SKM-1 (cell line): ENCODE data around the gene PLEKHN1.
"Not testable (repeated sequence)": the region's sequence is repeated elsewhere in the genome, so short reads cannot be mapped to it uniquely, and the experiment has no call there.

Experiments used
- DNase-seq: peaks from one replicate; lab custom pipeline; 2025; ENCODE audit not compliant: unreplicated experiment; lab: John Stamatoyannopoulos, UW

PLEKHN1 gene

DNA sequence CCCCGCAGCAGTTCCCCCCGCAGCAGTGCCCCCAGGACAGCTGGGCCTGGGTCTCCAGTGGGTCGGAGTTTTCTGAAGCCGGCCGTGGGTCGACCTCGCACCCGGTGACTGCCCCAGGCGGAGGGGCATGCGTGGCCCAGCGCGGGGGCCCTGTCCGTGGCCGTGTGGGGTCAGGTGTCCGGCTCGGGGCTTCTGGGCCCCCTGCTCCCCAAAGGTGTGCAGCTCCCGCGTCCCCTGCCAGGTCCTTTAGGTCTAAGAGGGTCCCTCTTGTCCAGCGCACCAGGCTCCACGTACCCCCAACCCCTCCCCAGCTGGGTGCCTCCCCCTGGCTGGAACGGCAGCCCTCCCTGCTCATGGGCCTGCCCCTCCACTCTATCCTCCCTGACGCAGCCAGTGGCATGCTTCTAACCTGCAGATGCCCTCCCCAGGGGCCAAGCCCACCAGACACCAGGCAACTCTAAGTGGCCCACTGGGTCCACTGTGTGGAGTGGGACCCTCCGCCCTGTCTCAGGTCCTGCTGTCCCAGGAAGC is 39.6 kb downstream of the PLEKHN1 start:
- no peak for DNase-seq

DNA sequence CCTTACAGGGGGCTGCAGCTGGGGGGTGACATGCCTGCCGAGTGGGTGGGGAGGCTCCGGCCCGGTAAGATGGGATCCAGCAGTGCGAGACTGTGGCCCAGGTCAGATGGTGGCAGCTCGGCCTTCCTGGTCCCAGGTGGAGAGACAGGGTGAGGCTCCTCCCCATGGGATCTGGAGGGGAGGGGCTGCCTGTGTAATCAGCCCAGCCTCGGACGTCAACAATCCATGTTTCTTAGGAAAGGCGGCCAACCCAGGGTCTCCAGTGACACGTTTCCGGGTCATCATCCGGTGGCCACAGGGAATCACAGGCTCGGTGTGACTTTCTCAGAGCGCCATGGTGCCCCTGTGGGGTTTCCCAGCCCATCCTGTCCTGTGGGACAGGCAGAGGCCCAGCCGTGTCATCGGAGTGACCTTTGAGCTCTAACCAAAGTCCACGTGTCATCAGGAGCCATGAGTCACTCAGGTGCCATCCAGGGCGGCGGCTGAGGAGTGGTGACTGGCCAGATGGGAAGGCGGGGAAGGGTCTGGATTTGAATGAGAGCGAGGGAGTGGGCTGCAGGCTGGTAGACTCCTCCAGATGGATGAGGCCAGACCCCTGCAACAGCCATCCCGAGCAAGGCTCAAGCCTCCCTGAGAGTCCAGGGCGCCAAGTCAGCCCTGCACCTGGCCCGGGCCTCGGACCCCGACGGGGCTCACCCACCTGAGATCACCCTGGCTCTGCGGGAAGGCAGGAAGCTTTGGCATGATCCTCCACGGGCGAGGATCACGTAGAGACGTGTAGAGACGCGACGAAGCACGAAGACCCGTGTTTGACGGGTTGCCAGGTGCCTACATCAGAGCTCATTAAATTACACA is 40.2 kb downstream of the PLEKHN1 start:
- DNase-seq: no peak

DNA sequence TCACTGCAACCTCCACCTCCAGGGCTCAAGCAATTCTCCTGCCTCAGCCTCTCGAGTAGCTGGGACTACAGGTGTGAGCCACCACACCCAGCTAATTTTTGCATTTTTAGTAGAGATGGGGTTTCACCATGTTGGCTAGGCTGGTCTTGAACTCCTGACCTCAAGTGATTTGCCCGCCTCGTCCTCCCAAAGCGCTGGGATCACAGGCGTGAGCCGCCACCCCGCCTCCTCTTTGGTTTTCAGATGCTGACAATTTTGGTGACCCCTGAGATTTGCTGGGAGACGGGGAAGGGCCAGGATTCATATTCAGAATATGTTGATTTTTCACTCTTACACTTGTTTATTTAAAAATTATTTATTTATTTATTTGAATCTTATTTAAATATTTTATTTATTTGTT is 43.8 kb downstream of the PLEKHN1 start:
- DNase-seq: not testable (repeated sequence)

DNA sequence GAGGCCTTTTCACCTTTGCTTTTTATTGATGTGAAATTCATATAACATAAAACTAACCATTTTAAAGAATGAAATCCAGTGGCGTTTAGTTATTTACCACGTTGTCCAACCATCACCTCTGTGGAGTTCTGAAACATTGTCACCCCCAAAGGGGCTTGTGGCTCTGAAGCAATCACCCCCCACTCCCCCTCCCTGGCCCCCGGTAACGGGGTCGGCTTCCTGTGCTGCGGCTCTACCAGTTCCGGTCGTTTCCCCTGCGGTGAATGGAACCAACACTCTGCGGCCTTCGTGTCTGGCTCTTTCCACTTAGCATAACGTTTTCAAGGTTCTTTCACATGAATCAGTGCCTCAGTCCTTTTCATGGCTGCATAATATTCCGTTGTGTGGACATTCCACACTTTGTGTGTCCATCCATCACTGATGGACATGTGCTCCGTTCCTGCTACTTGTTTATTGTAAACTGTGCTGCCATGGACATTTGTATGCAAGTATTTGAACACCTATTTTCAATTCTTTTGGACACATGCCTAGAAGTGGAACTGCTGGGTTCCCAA is 45.2 kb downstream of the PLEKHN1 start:
- no peak for DNase-seq

DNA sequence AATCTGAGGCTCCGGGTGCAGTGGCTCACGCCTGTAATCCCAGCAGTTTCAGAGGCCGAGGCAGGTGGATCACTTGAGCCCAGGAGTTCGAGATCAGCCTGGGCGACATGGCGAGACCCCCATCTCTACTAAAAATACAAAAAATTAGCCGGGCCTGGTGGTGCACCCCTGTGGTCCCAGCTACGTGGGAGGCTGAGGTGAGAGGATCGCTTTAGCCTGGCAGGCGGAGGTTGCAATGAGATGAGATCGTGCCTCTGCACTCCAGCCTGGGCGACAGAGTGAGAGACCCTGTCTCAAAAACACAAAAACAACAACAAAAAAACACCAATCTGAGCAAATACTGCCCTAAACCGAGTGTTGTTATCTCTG is 46.4 kb downstream of the PLEKHN1 start:
- not testable (repeated sequence) for DNase-seq

DNA sequence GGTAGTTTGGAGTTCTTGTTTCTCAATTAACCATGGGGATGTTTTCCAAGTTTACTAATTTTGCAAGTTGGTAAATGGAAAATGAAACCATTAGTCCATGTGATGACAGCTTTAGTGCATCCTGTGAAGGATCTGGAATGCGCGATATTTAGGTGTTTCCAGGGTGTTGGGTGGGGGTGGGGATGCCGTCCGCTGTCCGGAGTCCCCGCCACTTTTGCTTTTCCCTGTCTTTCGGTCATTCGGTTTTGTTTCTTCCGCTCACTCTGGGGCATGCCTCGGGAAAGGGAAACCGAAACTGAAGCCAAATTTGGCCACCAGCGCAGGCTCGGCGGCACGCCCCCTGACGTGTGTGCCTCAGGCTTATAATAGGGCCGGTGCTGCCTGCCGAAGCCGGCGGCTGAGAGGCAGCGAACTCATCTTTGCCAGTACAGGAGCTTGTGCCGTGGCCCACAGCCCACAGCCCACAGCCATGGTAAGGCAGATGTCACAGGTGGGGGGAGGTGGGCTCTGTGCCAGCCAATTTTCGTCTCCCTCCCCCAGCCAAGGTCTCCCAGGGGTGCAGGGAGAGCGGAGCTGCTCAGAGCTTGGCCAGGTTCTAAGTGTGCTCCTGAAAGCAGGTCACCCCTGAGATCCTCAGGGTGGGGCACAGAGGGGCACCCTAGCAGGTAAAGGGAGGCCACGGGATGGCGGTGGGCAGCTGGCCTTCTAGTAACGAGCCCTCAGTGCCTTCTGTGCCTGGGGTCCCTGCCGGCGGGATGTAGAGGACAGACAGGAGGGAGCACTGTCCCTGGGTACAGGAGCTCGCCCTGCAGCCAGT is 47.0 kb downstream of the PLEKHN1 start, which contains the start of gene ISG15:
TSS of gene ISG15 (plus strand) at position 393 of the 817 bp plus-strand sequence. CDS start at position 470, 77 bp downstream.
- peak; percentile 59 for DNase-seq

DNA sequence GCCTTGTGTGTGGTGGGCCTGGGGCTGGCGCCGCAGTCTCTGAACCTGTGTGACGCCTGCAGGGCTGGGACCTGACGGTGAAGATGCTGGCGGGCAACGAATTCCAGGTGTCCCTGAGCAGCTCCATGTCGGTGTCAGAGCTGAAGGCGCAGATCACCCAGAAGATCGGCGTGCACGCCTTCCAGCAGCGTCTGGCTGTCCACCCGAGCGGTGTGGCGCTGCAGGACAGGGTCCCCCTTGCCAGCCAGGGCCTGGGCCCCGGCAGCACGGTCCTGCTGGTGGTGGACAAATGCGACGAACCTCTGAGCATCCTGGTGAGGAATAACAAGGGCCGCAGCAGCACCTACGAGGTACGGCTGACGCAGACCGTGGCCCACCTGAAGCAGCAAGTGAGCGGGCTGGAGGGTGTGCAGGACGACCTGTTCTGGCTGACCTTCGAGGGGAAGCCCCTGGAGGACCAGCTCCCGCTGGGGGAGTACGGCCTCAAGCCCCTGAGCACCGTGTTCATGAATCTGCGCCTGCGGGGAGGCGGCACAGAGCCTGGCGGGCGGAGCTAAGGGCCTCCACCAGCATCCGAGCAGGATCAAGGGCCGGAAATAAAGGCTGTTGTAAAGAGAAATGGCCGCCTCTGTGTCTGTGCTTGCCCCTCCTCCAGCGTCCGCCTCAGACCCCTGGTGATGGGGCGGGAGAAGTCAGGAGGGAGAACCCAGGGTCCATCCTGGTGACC is 47.8 kb downstream of the PLEKHN1 start:
- DNase-seq: no peak

DNA sequence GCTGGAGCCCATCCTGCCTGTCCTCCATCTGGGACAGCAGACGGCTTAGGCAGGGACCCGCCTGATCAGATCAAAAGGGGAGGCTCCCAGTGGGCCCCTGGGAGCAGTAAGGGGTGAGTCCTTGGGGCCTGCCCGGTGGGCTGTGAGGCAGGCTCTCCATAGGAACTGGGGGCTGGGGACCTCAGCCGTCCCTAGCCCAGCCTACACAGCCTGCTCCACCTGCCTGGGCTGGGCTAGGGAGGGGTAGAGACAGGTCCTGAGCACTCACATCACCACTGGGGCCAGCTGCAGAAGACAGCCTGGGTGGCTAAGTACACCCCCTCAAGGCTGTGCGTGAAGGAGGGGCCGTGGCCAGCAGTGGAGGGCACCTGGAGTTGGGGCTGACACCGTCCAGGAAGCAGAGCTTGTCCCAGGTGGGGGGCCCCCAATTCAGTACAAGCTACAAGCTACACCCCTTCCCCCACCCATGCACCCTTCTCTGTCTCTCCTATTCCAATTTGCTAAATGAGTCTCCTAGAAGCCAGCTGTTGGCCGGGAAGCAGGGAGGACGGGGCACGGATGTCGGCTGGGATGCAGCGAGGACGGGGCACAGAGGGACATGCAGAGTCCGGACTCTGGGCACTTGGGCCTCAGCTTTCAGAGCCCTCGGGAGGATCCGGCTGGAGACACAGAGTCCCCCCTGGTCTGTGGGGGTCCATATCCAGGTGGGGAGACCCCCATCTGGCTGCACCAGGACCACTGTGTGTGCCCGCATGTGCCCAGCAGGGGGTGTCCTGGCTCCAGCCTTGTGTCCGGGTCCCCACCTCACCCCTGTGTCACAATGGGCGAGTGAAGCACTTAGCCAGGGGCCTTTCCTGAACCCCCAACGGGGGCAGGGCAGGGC is 48.8 kb downstream of the PLEKHN1 start:
- DNase-seq: no peak

DNA sequence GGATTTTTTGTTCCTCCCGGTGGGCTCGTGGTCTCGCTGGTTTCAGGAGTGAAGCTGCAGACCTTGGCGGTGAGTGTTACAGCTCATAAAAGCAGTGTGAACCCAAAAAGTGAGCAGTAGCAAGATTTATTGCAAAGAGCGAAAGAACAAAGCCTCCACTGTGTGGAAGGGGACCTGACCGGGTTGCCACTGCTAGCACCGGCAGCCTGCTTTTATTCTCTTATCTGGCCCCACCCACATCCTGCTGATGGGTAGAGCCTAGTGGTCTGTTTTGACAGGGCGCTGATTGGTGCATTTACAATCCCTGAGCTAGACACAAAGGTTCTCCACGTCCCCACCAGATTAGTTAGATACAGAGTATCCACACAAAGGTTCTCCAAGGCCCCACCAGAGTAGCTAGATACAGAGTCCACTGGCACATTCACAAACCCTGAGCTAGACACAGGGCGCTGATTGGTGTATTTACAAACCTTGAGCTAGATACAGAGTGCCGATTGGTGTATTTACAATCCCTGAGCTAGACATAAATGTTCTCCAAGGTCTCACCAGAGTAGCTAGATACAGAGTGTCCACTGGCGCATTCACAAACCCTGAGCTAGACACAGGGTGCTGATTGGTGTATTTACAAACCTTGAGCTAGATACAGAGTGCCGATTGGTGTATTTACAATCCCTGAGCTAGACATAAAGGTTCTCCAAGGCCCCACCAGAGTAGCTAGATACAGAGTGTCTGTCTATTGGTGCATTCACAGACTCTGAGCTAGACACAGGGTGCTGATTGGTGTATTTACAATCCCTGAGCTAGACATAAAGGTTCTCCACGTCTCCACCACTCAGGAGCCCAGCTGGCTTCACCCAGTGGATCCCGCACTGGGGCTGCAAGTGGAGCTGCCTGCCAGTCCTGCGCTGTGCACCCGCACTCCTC is 51.4 kb downstream of the PLEKHN1 start:
- DNase-seq: not testable (repeated sequence)

DNA sequence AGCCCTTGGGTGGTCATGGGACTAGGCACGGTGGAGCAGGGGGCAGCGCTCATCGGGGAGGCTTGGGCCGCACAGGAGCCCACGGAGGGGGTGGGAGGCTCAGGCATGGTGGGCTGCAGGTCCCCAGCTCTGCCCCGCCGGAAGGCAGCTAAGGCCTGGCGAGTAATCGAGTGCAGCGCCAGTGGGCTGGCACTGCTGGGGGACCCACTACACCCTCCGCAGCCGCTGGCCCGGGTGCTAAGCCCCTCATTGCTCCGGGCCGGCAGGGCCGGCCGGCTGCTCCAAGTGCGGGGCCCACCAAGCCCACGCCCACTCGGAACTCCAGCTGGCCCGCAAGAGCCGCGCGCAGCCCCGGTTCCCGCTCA is 52.0 kb downstream of the PLEKHN1 start:
- not testable (repeated sequence) for DNase-seq

DNA sequence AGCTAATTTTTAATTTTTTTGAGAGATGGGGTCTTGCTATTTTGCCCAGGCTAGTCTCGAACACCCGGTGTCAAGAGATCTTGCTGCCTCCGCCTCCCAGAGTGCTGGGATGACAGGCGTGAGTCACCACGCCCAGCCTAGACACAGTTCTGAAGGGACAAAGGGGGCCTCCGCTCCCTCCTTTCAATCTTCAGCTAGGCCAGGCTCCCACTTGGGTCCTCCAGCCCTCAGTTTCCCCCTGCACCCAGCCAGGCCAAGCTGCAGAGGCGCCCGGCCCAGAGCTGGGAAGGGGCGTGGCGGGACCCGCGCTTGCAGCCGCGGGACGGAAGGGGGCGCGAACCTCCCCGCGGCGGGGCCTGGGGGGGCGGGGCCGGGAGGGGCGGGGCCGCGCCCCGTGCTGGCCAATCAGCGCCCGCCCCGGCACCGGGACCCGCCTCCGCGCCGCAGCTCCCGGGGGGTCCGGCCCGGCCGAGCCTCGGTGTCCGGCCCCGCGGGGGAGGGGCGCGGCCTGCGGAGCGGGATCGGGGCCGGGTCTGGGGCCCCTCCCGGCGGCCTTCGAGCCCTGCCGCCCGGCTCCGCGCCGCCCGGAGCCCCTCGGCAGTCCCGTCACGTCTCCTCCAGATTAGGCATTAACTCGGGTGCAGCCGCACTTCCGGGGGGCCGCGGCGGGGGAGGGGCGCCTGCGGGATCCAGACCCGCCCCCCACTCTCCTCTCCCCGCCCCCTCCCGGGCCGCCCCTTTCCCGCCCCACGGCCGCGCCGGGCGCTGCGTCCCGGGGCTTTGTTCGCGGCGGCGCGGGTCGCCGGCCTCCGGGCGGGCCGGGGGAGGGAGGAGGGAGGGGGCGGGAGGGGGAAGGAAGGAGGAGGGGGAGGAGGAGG is 53.1 kb downstream of the PLEKHN1 start:
- DNase-seq: peak; percentile 50

DNA sequence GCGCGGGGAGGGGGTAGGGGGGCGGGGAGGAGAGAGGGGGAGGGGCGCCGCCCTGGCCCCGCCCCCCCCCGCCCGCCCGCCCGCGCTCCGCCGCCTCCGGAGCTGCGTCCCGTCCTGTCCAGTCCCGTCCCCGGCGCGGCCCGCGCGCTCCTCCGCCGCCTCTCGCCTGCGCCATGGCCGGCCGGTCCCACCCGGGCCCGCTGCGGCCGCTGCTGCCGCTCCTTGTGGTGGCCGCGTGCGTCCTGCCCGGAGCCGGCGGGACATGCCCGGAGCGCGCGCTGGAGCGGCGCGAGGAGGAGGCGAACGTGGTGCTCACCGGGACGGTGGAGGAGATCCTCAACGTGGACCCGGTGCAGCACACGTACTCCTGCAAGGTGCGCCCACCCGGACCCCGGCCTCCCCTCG is 53.7 kb downstream of the PLEKHN1 start, which contains the start of gene AGRN:
TSS of gene AGRN (plus strand) at position 121 of the 405 bp plus-strand sequence. CDS start at position 174, 53 bp downstream.
- DNase-seq: no peak

DNA sequence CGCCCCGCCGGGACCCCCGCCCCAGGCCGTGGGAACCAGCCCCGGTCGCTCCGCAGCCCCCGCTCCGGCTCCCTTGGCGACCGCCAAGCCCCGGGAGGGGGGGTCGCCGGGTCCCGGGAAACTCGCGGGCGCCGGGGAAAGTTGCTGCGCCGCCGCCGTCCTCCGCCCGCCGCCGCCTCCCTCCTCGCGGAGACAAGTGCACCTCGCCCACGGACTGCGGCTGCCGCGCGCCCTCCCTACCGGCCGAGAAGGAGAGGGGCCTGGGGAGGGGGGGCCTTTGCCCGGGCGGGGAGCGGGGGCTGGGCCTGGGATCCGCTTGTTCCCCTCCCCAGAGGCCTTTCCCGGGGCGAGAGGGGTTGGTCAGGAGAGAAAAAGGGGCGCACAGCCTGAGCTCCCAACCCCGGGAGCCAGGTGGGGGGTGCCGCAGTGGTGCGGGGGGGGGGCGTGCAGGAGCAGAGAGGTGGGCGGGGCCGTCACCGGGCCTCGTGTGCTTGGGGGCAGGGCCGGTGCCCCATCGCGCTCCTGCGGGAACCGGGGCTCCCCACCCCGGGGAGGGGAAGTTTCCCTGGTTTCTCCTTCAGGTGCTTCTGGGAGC is 54.2 kb downstream of the PLEKHN1 start:
- DNase-seq: no peak

DNA sequence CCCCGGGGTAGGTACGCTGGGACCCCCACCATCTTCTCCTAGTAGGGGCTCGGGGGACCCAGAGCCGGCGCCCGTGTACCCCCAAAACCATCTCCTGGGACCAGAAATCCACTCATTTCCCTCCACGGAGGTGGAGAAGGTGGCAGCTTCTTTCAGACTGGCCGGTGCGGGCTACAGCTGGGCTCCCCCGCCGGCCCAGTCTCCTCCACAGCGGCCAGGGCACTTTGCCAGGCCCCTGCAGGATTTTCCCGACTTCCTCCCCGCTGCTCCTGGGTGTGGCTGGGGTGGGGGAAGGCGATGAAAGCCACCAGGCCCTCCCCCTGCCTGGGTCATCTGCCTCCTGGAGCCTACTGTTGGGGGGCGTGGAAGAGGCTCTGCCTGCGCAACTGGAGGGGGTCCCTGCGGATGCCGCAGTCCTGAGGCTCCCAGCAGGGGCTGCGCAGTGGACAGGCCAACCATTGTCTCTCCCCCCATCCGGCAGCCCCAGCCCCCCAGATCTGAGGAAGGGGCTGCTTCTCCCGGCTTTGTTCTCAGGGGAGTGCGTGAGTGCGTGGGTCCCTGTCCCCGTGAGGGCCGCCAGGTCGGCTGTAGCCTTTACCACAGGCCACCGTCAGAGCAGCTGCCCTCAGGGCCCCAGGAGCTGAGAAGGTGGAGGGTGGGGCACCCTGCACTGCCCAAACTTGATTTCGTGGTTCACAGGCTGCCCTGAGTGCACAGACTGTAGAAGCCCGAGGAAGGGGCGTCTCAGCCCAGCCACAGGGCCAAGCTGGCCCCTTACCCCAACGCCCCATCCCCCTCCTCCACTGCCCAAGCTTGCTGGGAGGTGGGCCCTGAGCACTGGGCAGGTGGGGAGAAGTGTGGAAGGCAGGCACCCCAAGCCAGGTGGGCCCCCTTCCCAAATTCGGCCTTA is 55.0 kb downstream of the PLEKHN1 start:
- DNase-seq: no peak

DNA sequence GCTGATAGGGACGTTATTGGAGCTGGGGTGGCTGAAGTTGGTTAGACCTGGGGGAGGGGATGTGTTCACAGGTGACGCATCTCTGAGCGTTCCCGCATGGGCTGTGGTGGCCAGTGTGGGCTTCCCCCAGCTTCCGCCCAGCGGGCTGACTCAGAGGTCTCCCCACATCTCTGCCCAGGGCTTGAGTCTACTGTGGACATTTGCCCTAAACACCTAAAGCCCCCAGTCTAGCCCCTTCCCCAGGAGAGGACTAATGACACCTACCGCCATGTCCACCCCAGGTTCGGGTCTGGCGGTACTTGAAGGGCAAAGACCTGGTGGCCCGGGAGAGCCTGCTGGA is 55.6 kb downstream of the PLEKHN1 start:
- DNase-seq: no peak

DNA sequence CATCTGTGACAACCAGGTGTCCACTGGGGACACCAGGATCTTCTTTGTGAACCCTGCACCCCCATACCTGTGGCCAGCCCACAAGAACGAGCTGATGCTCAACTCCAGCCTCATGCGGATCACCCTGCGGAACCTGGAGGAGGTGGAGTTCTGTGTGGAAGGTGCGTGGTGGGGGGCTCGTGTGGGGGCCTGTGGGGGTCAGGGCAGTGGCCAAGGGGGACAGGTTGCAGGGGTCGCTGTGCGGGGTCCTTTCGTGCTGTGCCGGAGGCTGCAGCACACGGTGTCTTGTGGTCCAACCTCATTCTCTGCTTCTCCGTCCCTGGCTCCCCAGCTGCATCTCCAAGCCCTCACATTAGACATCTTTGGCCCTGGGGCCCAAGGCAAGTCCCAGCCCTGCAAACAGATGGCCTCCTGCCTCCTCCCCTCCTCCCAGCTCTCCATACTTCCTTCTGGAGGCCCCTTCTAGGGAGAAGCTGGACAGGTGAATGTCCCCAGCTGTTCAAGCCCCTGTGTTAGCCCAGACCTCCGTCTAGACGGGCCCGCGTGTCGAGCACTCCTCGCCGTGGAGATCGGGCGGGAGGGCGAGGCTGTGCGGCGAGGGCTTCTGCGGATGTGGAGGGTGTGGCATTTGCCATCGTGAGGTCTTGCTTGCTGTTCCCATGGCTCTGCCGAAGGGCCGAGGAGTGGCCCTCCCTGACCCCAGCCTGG is 56.2 kb downstream of the PLEKHN1 start:
- no peak for DNase-seq
